Gastroesophageal sphincter (tissue), 4 donors: ENCODE data around the gene CCND1. TPM values are rescaled to one million over a fixed set of nuclear protein-coding genes. Genes with fewer than 3 reads are reported as not detected.

ENCODE experiments used
- ATAC-seq: fragments of 150-250 bp; one replicate; pipeline ENCODE4 v1.9.1; 2016; ENCODE audit warnings: mild to moderate bottlenecking, moderate library complexity
- H3K27ac ChIP-seq, 4 donors: fragments of 200-600 bp; sonication (generic) in 3 of 4; 1 replicate in 3 of 4; 2 replicates in 1 of 4; pipeline ENCODE4 v1.5.1; 2016 to 2019
- H3K27me3 ChIP-seq: fragments of 200-600 bp; sonication (generic); one replicate; pipeline ENCODE4 v1.5.1; 2019
- H3K36me3 ChIP-seq, 2 donors: fragments of 200-600 bp; sonication (generic); one replicate each; pipeline ENCODE4 v1.5.1; 2019; ENCODE audit warnings: control low read depth in 1 of 2
- H3K4me1 ChIP-seq, 3 donors: fragments of 200-600 bp; sonication (generic); 1 replicate in 2 of 3; 2 replicates in 1 of 3; pipeline ENCODE4 v1.5.1; 2016 to 2019; ENCODE audit warnings: control low read depth in 2 of 3
- H3K4me3 ChIP-seq, 2 donors: fragments of 200-600 bp; sonication (generic); one replicate each; pipeline ENCODE4 v1.5.1; 2019; ENCODE audit warnings: mild to moderate bottlenecking in 1 of 2, moderate library complexity in 1 of 2
- H3K9me3 ChIP-seq, 3 donors: fragments of 200-600 bp; sonication (generic); one replicate each; pipeline ENCODE4 v1.5.1; 2017 to 2019; ENCODE audit warnings: control low read depth in 2 of 3
- CTCF ChIP-seq, 4 experiments: fragments of 200-600 bp in 2 of 4; fragments of 450-650 bp in 2 of 4; sonication (generic) in 1 of 4; IDR thresholded peaks; one replicate each; pipeline ENCODE4 v1.5.1; 2017 to 2019; ENCODE audit warnings: antibody characterized with exemption in 4 of 4, mild to moderate bottlenecking in 2 of 4, moderate library complexity in 2 of 4
- EP300 ChIP-seq: sonication (generic); formaldehyde crosslinking; IDR thresholded peaks from one replicate; pipeline ENCODE4 v1.6.1; 2017; ENCODE audit warnings: antibody characterized with exemption, mild to moderate bottlenecking
- POLR2A ChIP-seq, 2 donors: fragments of 450-650 bp; IDR thresholded peaks; one replicate each; pipeline ENCODE4 v1.6.1; 2017; ENCODE audit warnings: antibody characterized with exemption in 2 of 2, mild to moderate bottlenecking in 2 of 2, moderate library complexity in 1 of 2
- POLR2AphosphoS5 ChIP-seq: sonication (generic); formaldehyde crosslinking; IDR thresholded peaks from one replicate; pipeline ENCODE4 v1.6.1; 2017; ENCODE audit warnings: antibody characterized with exemption
- WGBS, 2 donors: methylation state at CpG; one replicate each; pipeline ENCODE4 v1.1.5; 2018; ENCODE audit warnings: low coverage in 1 of 2; 5-methylcytosine and 5-hydroxymethylcytosine counted together
- total RNA-seq, 4 donors: library from RNA; depleted of rRNA; stranded (reverse); fragments of >200 nt; gene quantifications; one replicate each; pipeline ENCODE4 v1.1.0, GENCODE V29; 2016

The CCND1 gene
- total RNA-seq, 4 donors from 2014 or later: 24.1 to 110 (median 51.9) TPM

- TF ChIP-seq CTCF (IDR thresholded peaks at IDR 0.05) (peak in 1 of 4 experiments; percentile 22), EP300 (no peak)
- peaks cover 0 to 60% (median 42%) of the 10 kb centered on the region in 3 donors for H3K4me1 ChIP-seq
- peak overlapping the region; percentile 13 to 53 for H3K4me3 ChIP-seq
- peak; percentile 64 for ATAC-seq
- WGBS, 2 donors: no CpG with 5 or more reads among the region's 63 CpGs
- H3K9me3 ChIP-seq: no peaks in the 10 kb centered on the region
- peaks cover 90% of the 10 kb centered on the region for H3K27me3 ChIP-seq
- H3K36me3 ChIP-seq: no peaks in the 10 kb centered on the region
- peak overlapping the region in 3 of 4 donors; percentile 16 to 73 (median 72) for H3K27ac ChIP-seq
Measured at GRCh38 chr11:69636512-69637197, 4.3 kb upstream of the CCND1 start.

GRCh38 chr11:69637198-69637940, 3.6 kb upstream of the CCND1 start:
- Histone ChIP-seq H3K36me3 (no peaks in the 10 kb centered on the region), H3K27me3 (peaks cover 97% of the 10 kb centered on the region), H3K4me1 (peaks cover 0 to 65% (median 42%) of the 10 kb centered on the region in 3 donors), H3K27ac (peak overlapping the region in 3 of 4 donors; percentile 16 to 73 (median 72)), H3K4me3 (peak overlapping the region in 1 of 2 donors; percentile 53), H3K9me3 (no peaks in the 10 kb centered on the region)
- TF ChIP-seq CTCF (IDR thresholded peaks at IDR 0.05) (no peak), EP300 (no peak), POLR2AphosphoS5 (no peak), POLR2A (IDR thresholded peaks at IDR 0.05) (no peak)
- ATAC-seq: no peak
- no CpG with 5 or more reads among the region's 67 CpGs for WGBS, 2 donors

- TF ChIP-seq EP300 (no peak), CTCF (IDR thresholded peaks at IDR 0.05) (no peak), POLR2AphosphoS5 (no peak), POLR2A (IDR thresholded peaks at IDR 0.05) (no peak)
- Histone ChIP-seq H3K4me1 (peaks cover 0 to 74% (median 42%) of the 10 kb centered on the region in 3 donors), H3K27ac (peak overlapping the region in 3 of 4 donors; percentile 45 to 72 (median 56)), H3K27me3 (peaks cover 95% of the 10 kb centered on the region), H3K4me3 (peak overlapping the region in 1 of 2 donors; percentile 53), H3K9me3 (no peaks in the 10 kb centered on the region), H3K36me3 (no peaks in the 10 kb centered on the region)
- no peak for ATAC-seq
- WGBS, 2 donors: 0 to 2% methylated on average over 6 to 9 of the region's 78 CpGs
Measured at GRCh38 chr11:69637941-69638871, 2.8 kb upstream of the CCND1 start.

- peaks cover 0 to 83% (median 49%) of the 10 kb centered on the region in 3 donors for H3K4me1 ChIP-seq
- peaks cover 0 to 3% of the 10 kb centered on the region in 2 donors for H3K36me3 ChIP-seq
- TF ChIP-seq CTCF (IDR thresholded peaks at IDR 0.05) (no peak), POLR2AphosphoS5 (no peak)
- H3K9me3 ChIP-seq: no peaks in the 10 kb centered on the region
- H3K27me3 ChIP-seq: peaks cover 85% of the 10 kb centered on the region
- WGBS, 2 donors: 0 to 2% methylated on average over 3 to 8 of the region's 64 CpGs
- peak overlapping the region; percentile 10 to 53 for H3K4me3 ChIP-seq
- ATAC-seq: peak; percentile 72
- peak overlapping the region in 3 of 4 donors; percentile 45 to 72 (median 56) for H3K27ac ChIP-seq
Measured at GRCh38 chr11:69638941-69639681, 1.8 kb upstream of the CCND1 start.
